ENCODE results near the gene KRT13. TPM values are rescaled to one million over a fixed set of nuclear protein-coding genes. Genes with fewer than 3 reads are reported as not detected.

The KRT13 gene
- polyA plus RNA-seq, 1 donor from 2014 or later, result not detected

DNA sequence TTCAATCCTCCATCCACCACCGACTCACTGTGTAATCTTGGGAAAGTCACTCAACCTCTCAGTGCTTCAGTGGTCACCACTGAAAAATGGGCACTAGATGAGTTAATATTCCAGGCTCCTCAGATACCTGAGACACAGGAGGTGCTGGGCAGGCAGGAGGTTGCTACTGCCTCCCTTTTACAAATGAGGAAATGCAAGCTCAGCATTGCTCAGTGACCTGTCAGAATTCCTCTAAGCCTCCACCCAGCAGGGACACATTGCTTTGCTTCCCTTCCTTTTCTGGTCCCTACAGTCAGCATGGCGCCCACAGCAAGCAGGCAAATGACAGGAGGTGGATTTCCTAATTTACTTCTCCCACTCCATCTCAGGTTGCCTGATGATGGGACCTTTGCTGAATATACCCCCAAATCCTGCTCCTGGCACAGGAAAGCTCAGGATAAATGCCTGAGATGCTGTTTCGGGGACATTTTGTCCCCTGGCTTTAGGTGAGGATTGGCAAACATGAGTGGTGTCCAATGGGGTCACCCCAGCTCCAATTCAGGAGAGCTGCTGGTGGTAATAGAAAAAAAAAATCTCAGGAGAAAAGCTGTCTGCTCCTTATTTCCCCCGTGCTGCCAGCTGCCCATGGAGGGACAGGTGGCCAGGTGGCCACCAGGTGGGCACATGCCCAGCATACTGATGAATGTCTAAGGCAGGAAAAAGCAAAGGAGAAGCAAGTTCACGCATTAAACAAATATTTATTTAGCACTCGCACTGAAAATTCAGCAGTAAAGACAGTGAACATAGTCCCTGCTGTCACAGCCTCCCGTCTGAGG is 5.0 kb upstream of the KRT13 start:
- Histone ChIP-seq H3K36me3 (ENCODE audit: insufficient read depth, low read length) (no peaks in the 10 kb centered on the region), H3K27me3 (ENCODE audit: insufficient read depth, low read depth, low read length) (no peaks in the 10 kb centered on the region), H3K4me3 (ENCODE audit: low read length) (no peak overlapping the region), H4K20me1 (ENCODE audit: insufficient read depth) (no peaks in the 10 kb centered on the region), H3K79me2 (replicated peaks; ENCODE audit: insufficient read depth, low read length) (no peaks in the 10 kb centered on the region), H3K27ac (ENCODE audit: low read length) (no peak overlapping the region), H3K9me2 (ENCODE audit: insufficient read depth, low read length) (no peaks in the 10 kb centered on the region), H3K4me2 (ENCODE audit: low read length) (no peak overlapping the region), H3K9me3 (ENCODE audit: low read length) (no peaks in the 10 kb centered on the region), H2AFZ (ENCODE audit: low read depth, low read length) (no peak overlapping the region), H3F3A (ENCODE audit: insufficient read depth, low read length, poor library complexity, severe bottlenecking) (no peaks in the 10 kb centered on the region), H3K9ac (ENCODE audit: low read length) (no peak overlapping the region)
- TF ChIP-seq TAF1 (IDR thresholded peaks at IDR 0.05; ENCODE audit: low read depth), result no peak
- TF ChIP-seq MXI1 (conservative IDR thresholded peaks at IDR 0.05; ENCODE audit: poor library complexity, severe bottlenecking), result no peak
- no peak for TF ChIP-seq EZH2 (IDR thresholded peaks at IDR 0.05; ENCODE audit: borderline replicate concordance, insufficient read depth, low read length, poor library complexity, severe bottlenecking)
- TF ChIP-seq SMC3 (conservative IDR thresholded peaks at IDR 0.05; ENCODE audit: poor library complexity), result no peak

DNA sequence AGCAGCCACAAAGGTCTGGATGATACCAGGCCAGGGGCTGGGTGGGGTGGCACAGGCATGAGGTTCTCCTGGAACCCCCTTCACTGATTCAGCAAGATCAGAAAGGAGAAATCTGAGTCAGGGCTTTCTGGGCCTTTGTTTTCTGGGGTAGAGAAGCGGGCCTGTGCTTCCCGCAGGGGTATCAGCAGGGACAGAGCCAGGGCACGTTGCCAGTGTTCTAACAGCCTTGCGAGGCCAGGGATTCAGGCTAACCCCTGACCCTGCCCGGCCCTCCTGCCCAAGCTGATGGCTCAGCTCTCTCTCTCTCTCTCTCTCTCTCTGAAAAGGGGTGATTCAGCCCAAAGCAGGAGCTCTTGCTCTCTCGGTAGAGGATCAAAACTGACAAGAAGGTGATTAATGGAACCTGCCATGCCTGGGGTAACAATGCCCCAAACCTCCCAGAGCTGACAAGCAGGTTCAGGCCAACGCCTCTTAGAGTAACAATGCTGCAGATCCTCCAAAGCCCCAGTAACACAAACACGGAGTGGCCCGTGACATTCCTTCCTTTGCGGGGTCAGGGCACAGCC is 2.0 kb upstream of the KRT13 start:
- no peaks in the 10 kb centered on the region for H3K27me3 ChIP-seq (ENCODE audit: insufficient read depth, low read depth, low read length)

More for the DNA sequence above, 2.0 kb upstream of the KRT13 start:
- TF ChIP-seq, protein P1, sequence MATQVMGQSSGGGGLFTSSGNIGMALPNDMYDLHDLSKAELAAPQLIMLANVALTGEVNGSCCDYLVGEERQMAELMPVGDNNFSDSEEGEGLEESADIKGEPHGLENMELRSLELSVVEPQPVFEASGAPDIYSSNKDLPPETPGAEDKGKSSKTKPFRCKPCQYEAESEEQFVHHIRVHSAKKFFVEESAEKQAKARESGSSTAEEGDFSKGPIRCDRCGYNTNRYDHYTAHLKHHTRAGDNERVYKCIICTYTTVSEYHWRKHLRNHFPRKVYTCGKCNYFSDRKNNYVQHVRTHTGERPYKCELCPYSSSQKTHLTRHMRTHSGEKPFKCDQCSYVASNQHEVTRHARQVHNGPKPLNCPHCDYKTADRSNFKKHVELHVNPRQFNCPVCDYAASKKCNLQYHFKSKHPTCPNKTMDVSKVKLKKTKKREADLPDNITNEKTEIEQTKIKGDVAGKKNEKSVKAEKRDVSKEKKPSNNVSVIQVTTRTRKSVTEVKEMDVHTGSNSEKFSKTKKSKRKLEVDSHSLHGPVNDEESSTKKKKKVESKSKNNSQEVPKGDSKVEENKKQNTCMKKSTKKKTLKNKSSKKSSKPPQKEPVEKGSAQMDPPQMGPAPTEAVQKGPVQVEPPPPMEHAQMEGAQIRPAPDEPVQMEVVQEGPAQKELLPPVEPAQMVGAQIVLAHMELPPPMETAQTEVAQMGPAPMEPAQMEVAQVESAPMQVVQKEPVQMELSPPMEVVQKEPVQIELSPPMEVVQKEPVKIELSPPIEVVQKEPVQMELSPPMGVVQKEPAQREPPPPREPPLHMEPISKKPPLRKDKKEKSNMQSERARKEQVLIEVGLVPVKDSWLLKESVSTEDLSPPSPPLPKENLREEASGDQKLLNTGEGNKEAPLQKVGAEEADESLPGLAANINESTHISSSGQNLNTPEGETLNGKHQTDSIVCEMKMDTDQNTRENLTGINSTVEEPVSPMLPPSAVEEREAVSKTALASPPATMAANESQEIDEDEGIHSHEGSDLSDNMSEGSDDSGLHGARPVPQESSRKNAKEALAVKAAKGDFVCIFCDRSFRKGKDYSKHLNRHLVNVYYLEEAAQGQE (IDR thresholded peaks at IDR 0.05; ENCODE audit: borderline replicate concordance), result no peak
- Histone ChIP-seq H3F3A (ENCODE audit: insufficient read depth, low read length, poor library complexity, severe bottlenecking) (no peaks in the 10 kb centered on the region), H3K27ac (ENCODE audit: low read length) (no peak overlapping the region), H3K79me2 (replicated peaks; ENCODE audit: insufficient read depth, low read length) (no peaks in the 10 kb centered on the region), H4K20me1 (ENCODE audit: insufficient read depth) (no peaks in the 10 kb centered on the region), H3K4me3 (ENCODE audit: low read length) (no peak overlapping the region), H3K9me2 (ENCODE audit: insufficient read depth, low read length) (no peaks in the 10 kb centered on the region), H2AFZ (ENCODE audit: low read depth, low read length) (no peak overlapping the region), H3K4me2 (ENCODE audit: low read length) (no peak overlapping the region), H3K9ac (ENCODE audit: low read length) (no peak overlapping the region), H3K36me3 (ENCODE audit: insufficient read depth, low read length) (no peaks in the 10 kb centered on the region), H3K9me3 (ENCODE audit: low read length) (no peaks in the 10 kb centered on the region)

Measured in neural cell (in vitro differentiated cells).